Loucy (cell line): ENCODE results near the gene C2orf80.

Experiments
- H2AFZ ChIP-seq: fragments of 200-600 bp; sonication (generic); 2 replicates; pipeline ENCODE4 v1.6.0; 2016; ENCODE audit warnings: antibody characterized with exemption, mild to moderate bottlenecking, low read length, moderate library complexity
- H3F3A ChIP-seq: fragments of 200-600 bp; 2 replicates; pipeline ENCODE4 v1.6.0; 2016; ENCODE audit warnings: antibody characterized with exemption, low read depth, mild to moderate bottlenecking
- H3K27me3 ChIP-seq: fragments of 200-600 bp; sonication (generic); 2 replicates; pipeline ENCODE4 v1.6.1; 2014; ENCODE audit warnings: low read length, mild to moderate bottlenecking; ENCODE audit not compliant: insufficient read depth, poor library complexity, severe bottlenecking
- H3K36me3 ChIP-seq: fragments of 200-600 bp; sonication (generic); 2 replicates; pipeline ENCODE4 v1.6.1; 2016; ENCODE audit warnings: low read length; ENCODE audit not compliant: insufficient read depth
- H3K4me1 ChIP-seq: fragments of 200-600 bp; sonication (generic); 2 replicates; pipeline ENCODE4 v1.5.1; 2014; ENCODE audit warnings: low read length, mild to moderate bottlenecking; ENCODE audit not compliant: insufficient read depth, poor library complexity, severe bottlenecking
- H3K4me2 ChIP-seq: fragments of 200-600 bp; sonication (generic); 2 replicates; pipeline ENCODE4 v1.6.0; 2014; ENCODE audit warnings: antibody characterized with exemption, low read length, low read depth, mild to moderate bottlenecking; ENCODE audit not compliant: poor library complexity, severe bottlenecking
- H3K4me3 ChIP-seq: fragments of 200-600 bp; sonication (generic); 2 replicates; pipeline ENCODE4 v1.5.1; 2014; ENCODE audit warnings: low read length, mild to moderate bottlenecking, mixed read lengths; ENCODE audit not compliant: poor library complexity, severe bottlenecking
- H3K79me2 ChIP-seq: fragments of 200-600 bp; sonication (generic); 2 replicates; pipeline ENCODE4 v1.6.1; 2014; ENCODE audit warnings: low read length; ENCODE audit not compliant: insufficient read depth
- H3K9ac ChIP-seq: fragments of 200-600 bp; sonication (generic); 2 replicates; pipeline ENCODE4 v1.6.0; 2014; ENCODE audit warnings: mild to moderate bottlenecking, low read depth, low read length, moderate library complexity; ENCODE audit not compliant: poor library complexity, severe bottlenecking
- H3K9me2 ChIP-seq: fragments of 200-600 bp; sonication (generic); replicated peaks from 2 replicates; pipeline ENCODE4 v1.6.1; 2016; ENCODE audit warnings: low read depth, low read length, mixed read lengths
- H3K9me3 ChIP-seq: fragments of 200-600 bp; sonication (generic); 2 replicates; pipeline ENCODE4 v1.6.1; 2014; ENCODE audit warnings: mild to moderate bottlenecking, antibody characterized with exemption, low read length, low read depth; ENCODE audit not compliant: insufficient read depth
- H4K20me1 ChIP-seq: fragments of 200-600 bp; sonication (generic); 2 replicates; pipeline ENCODE4 v1.6.0; 2014; ENCODE audit warnings: antibody characterized with exemption, low read length, mild to moderate bottlenecking; ENCODE audit not compliant: insufficient read depth, poor library complexity, severe bottlenecking
- EZH2phosphoT487 ChIP-seq: fragments of 200-600 bp; IDR thresholded peaks from 2 replicates; pipeline ENCODE4 v1.6.1; 2018; ENCODE audit warnings: antibody characterized with exemption, mild to moderate bottlenecking, moderate library complexity, borderline replicate concordance
- TF ChIP-seq, protein P1 (sequence below): fragments of 200-600 bp; sonication (generic); conservative IDR thresholded peaks from 2 replicates; pipeline ENCODE4 v1.5.1; 2014; ENCODE audit warnings: mild to moderate bottlenecking, antibody characterized with exemption, low read length

The C2orf80 gene

GRCh38 chr2:208135794-208136715, 53.8 kb downstream of the C2orf80 start:
- no peaks in the 10 kb centered on the region for H3K9me2 ChIP-seq
- H3K9ac ChIP-seq, result peak overlapping the region; percentile 47
- H4K20me1 ChIP-seq, result no peaks in the 10 kb centered on the region
- no peak overlapping the region for H3K4me3 ChIP-seq
- TF ChIP-seq, protein P1, sequence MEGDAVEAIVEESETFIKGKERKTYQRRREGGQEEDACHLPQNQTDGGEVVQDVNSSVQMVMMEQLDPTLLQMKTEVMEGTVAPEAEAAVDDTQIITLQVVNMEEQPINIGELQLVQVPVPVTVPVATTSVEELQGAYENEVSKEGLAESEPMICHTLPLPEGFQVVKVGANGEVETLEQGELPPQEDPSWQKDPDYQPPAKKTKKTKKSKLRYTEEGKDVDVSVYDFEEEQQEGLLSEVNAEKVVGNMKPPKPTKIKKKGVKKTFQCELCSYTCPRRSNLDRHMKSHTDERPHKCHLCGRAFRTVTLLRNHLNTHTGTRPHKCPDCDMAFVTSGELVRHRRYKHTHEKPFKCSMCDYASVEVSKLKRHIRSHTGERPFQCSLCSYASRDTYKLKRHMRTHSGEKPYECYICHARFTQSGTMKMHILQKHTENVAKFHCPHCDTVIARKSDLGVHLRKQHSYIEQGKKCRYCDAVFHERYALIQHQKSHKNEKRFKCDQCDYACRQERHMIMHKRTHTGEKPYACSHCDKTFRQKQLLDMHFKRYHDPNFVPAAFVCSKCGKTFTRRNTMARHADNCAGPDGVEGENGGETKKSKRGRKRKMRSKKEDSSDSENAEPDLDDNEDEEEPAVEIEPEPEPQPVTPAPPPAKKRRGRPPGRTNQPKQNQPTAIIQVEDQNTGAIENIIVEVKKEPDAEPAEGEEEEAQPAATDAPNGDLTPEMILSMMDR, result no peak
- TF ChIP-seq EZH2phosphoT487, result no peak
- no peaks in the 10 kb centered on the region for H3K79me2 ChIP-seq
- H3F3A ChIP-seq, result peaks cover 4% of the 10 kb centered on the region; the same call in 1 of the 2 replicates
- no peaks in the 10 kb centered on the region for H3K36me3 ChIP-seq
- no peaks in the 10 kb centered on the region for H3K9me3 ChIP-seq
- H3K27me3 ChIP-seq, result no peaks in the 10 kb centered on the region
- H3K4me2 ChIP-seq, result peak overlapping the region; percentile 62
- peaks cover 44% of the 10 kb centered on the region for H3K4me1 ChIP-seq
- peak overlapping the region; percentile 58; the same call in 1 of the 2 replicates for H2AFZ ChIP-seq

DNA sequence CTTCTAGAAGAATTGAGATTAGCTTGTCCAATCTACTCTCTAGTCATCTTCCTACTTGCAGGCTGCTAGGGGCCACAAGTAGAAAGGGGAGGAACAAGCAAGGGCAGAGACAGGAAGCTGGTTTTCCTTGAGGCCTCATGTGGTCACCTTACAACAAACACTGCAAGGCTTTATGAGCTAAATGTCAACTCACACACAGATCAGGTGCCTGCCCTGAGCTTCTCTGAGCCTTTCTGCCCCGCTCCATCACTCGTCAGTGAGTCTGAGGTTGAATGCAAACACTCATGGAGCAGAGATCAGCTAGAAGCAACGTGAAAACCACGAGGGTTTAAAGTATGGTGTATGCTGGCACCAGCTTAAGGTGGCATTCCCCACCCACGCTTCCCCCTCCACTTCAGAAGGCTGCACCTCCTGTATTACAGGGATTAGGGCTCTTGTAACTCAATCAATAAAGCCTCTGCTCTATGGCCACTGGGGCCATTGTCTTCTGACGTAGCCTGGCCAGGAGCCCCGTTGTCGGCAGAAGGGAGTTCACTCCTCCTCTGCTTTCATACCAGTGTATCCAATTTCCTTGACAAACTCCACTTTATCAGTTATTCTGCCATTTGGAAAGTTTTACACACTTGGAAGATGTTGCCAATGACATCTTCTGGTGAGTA, 54.8 kb downstream of the C2orf80 start:
- Histone ChIP-seq H3K4me1 (peaks cover 44% of the 10 kb centered on the region), H4K20me1 (no peaks in the 10 kb centered on the region), H3F3A (peaks cover 4% of the 10 kb centered on the region; the same call in 1 of the 2 replicates), H3K9ac (peak overlapping the region; percentile 47), H3K36me3 (no peaks in the 10 kb centered on the region), H3K79me2 (no peaks in the 10 kb centered on the region), H3K4me2 (peak overlapping the region; percentile 62), H3K4me3 (peak overlapping the region; percentile 30), H2AFZ (peak overlapping the region; percentile 10; the same call in 1 of the 2 replicates), H3K9me2 (no peaks in the 10 kb centered on the region), H3K27me3 (no peaks in the 10 kb centered on the region), H3K9me3 (no peaks in the 10 kb centered on the region)
- TF ChIP-seq, protein P1, result no peak
- no peak for TF ChIP-seq EZH2phosphoT487

GRCh38 chr2:208130712-208131110, 59.1 kb downstream of the C2orf80 start:
- Histone ChIP-seq H3K4me1 (peaks cover 25% of the 10 kb centered on the region), H2AFZ (no peak overlapping the region), H4K20me1 (no peaks in the 10 kb centered on the region), H3K9ac (no peak overlapping the region), H3F3A (peaks cover 4% of the 10 kb centered on the region; the same call in 1 of the 2 replicates), H3K27me3 (no peaks in the 10 kb centered on the region), H3K4me3 (no peak overlapping the region), H3K9me2 (no peaks in the 10 kb centered on the region), H3K36me3 (no peaks in the 10 kb centered on the region), H3K79me2 (no peaks in the 10 kb centered on the region), H3K9me3 (no peaks in the 10 kb centered on the region), H3K4me2 (no peak overlapping the region)
- TF ChIP-seq EZH2phosphoT487, result no peak
- TF ChIP-seq, protein P1, result no peak
